Smooth muscle cell (in vitro differentiated cells): ENCODE results near the gene OR5L1. TPM values are rescaled to one million over a fixed set of nuclear protein-coding genes. Genes with fewer than 3 reads are reported as not detected.

Source experiments
- DNase-seq: peaks from one replicate; lab custom pipeline; 2025; ENCODE audit not compliant: unreplicated experiment; lab: John Stamatoyannopoulos, UW
- H2AFZ ChIP-seq: fragments of 200-600 bp; sonication (generic); 2 replicates; pipeline ENCODE4 v1.6.0; 2016; ENCODE audit warnings: antibody characterized with exemption, low read depth, mild to moderate bottlenecking
- H3F3A ChIP-seq: fragments of 200-600 bp; sonication (generic); 2 replicates; pipeline ENCODE4 v1.6.0; 2017; ENCODE audit warnings: antibody characterized with exemption, low read depth
- H3K27ac ChIP-seq: fragments of 200-600 bp; sonication (generic); 2 replicates; pipeline ENCODE4 v1.5.1; 2016; ENCODE audit warnings: low read depth, mild to moderate bottlenecking
- H3K27me3 ChIP-seq: fragments of 200-600 bp; sonication (generic); 2 replicates; pipeline ENCODE4 v1.6.1; 2016; ENCODE audit warnings: low read depth, mild to moderate bottlenecking
- H3K36me3 ChIP-seq: fragments of 200-600 bp; sonication (generic); 2 replicates; pipeline ENCODE4 v1.5.1; 2016; ENCODE audit warnings: low read depth
- H3K4me1 ChIP-seq: fragments of 200-600 bp; sonication (generic); 2 replicates; pipeline ENCODE4 v1.5.1; 2016; ENCODE audit warnings: low read depth
- H3K4me2 ChIP-seq: fragments of 200-600 bp; sonication (generic); 2 replicates; pipeline ENCODE4 v1.6.0; 2016; ENCODE audit warnings: mild to moderate bottlenecking
- H3K4me3 ChIP-seq: fragments of 200-600 bp; sonication (generic); 2 replicates; pipeline ENCODE4 v1.5.1; 2016; ENCODE audit warnings: mild to moderate bottlenecking
- H3K79me2 ChIP-seq: fragments of 200-600 bp; sonication (generic); 2 replicates; pipeline ENCODE4 v1.6.0; 2016; ENCODE audit warnings: low read depth, mild to moderate bottlenecking
- H3K9ac ChIP-seq: fragments of 200-600 bp; sonication (generic); 2 replicates; pipeline ENCODE4 v1.6.0; 2016; ENCODE audit warnings: low read depth
- H3K9me3 ChIP-seq: fragments of 200-600 bp; sonication (generic); replicated peaks from 2 replicates; pipeline ENCODE4 v1.5.1; 2016; ENCODE audit warnings: low read depth
- H4K20me1 ChIP-seq: fragments of 200-600 bp; sonication (generic); 2 replicates; pipeline ENCODE4 v1.6.0; 2016; ENCODE audit warnings: low read depth
- WGBS: methylation state at CpG from one replicate; pipeline ENCODE4 v1.1.7; 2016; ENCODE audit warnings: low lambda C conversion rate; 5-methylcytosine and 5-hydroxymethylcytosine counted together
- polyA plus RNA-seq: library from polyadenylated mRNA; unstranded; fragments of >200 nt; fragmentation: Nextera tagmentation; extraction: Ambion mirVana; gene quantifications from 2 replicates; pipeline ENCODE4 v1.2.1, GENCODE V29; 2016
- total RNA-seq: library from RNA; depleted of rRNA; stranded (reverse); fragments of >200 nt; gene quantifications from 2 replicates; pipeline ENCODE4 v1.2.3, GENCODE V29; 2014
- TF ChIP-seq, protein P1 (sequence below): fragments of 200-600 bp; sonication (generic); IDR thresholded peaks from 2 replicates; pipeline ENCODE4 v1.5.1; 2017; ENCODE audit warnings: borderline replicate concordance, mild to moderate bottlenecking, antibody characterized with exemption; ENCODE audit not compliant: insufficient read depth, poor library complexity, severe bottlenecking

The OR5L1 gene
- total and polyA plus RNA-seq, 2 experiments from 2014 or later = not detected

DNA sequence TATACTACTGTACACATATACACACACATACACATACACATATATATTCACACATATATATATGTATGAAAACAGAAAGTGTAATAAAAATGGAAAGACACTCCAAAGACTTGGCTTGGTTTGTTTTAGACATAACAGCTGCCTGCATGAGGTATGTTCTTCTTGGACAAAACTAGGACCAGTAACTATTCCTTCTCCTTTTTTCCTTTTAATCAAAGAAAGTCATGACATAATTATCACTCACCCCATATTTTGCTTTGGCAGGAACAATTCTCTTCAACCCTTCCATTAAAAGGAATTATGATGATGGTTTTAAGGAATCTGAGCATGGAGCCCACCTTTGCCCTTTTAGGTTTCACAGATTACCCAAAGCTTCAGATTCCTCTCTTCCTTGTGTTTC is 15.9 kb upstream of the OR5L1 start, which contains the start of gene OR5D14:
Gene OR5D14 (plus strand): TSS at position 301 of the 400 bp plus-strand sequence. CDS start 0 bp downstream, at position 301.
- DNase-seq = no peak
- Histone ChIP-seq H3K4me2 (no peak within 1 kb of the TSS), H4K20me1 (no peaks in the 10 kb centered on the region), H3K27ac (no peak within 1 kb of the TSS), H3K79me2 (no peaks in the 10 kb centered on the region), H3K4me3 (no peak within 1 kb of the TSS), H3K27me3 (no peaks in the 10 kb centered on the region), H3K9ac (no peak within 1 kb of the TSS), H3F3A (no peaks in the 10 kb centered on the region), H3K4me1 (no peaks in the 10 kb centered on the region), H3K9me3 (no peaks in the 10 kb centered on the region), H3K36me3 (no peaks in the 10 kb centered on the region), H2AFZ (no peak within 1 kb of the TSS)
- TF ChIP-seq, protein P1, sequence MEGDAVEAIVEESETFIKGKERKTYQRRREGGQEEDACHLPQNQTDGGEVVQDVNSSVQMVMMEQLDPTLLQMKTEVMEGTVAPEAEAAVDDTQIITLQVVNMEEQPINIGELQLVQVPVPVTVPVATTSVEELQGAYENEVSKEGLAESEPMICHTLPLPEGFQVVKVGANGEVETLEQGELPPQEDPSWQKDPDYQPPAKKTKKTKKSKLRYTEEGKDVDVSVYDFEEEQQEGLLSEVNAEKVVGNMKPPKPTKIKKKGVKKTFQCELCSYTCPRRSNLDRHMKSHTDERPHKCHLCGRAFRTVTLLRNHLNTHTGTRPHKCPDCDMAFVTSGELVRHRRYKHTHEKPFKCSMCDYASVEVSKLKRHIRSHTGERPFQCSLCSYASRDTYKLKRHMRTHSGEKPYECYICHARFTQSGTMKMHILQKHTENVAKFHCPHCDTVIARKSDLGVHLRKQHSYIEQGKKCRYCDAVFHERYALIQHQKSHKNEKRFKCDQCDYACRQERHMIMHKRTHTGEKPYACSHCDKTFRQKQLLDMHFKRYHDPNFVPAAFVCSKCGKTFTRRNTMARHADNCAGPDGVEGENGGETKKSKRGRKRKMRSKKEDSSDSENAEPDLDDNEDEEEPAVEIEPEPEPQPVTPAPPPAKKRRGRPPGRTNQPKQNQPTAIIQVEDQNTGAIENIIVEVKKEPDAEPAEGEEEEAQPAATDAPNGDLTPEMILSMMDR = no peak

DNA sequence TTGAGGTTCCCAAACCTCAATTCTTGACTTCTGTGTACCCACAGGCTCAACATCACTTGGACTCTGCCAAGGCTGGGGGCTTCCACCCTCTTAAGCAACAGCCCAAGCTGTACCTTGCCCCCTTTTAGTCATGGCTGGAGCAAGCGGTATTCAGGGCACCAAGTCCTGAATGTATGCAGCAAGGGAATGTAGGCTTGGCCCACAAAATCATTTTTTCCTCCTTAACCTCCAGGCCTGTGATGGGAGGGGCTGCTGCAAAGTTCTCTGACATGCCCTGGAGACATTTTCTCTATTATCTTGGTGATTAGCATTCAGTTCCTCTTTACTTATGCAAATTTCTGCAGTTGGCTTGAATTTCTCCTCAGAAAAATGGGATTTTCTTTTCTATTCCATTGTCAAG is 4.9 kb upstream of the OR5L1 start:
- no peak overlapping the region for H3K27ac ChIP-seq
- WGBS = 67% methylated on average over 1 of the region's 1 CpG
- no peaks in the 10 kb centered on the region for H4K20me1 ChIP-seq
- no peak overlapping the region for H3K9ac ChIP-seq
- DNase-seq = no peak
- no peak overlapping the region for H3K4me2 ChIP-seq
- H3K4me3 ChIP-seq = no peak overlapping the region
- H3K36me3 ChIP-seq = no peaks in the 10 kb centered on the region
- TF ChIP-seq, protein P1 = no peak
- H3K27me3 ChIP-seq = no peaks in the 10 kb centered on the region
- H3K9me3 ChIP-seq = peaks cover 4% of the 10 kb centered on the region
- H3F3A ChIP-seq = no peaks in the 10 kb centered on the region
- H3K4me1 ChIP-seq = no peaks in the 10 kb centered on the region
- no peak overlapping the region for H2AFZ ChIP-seq
- no peaks in the 10 kb centered on the region for H3K79me2 ChIP-seq

DNA sequence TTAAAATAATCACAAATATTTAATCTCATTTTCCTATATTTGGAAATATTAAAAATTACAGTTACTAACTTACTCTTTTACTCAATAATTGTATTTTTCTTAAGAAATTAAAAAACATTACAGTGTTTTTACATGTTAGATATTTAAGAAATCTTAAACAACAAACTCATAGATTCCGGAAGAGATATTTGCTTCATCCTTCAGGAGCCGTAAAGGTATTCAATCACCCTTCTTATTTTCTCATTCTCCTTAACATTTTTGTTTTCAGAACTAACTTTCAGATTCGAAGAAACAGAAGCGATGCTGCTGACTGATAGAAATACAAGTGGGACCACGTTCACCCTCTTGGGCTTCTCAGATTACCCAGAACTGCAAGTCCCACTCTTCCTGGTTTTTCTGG is 8.2 kb downstream of the OR5L1 start, which contains the start of gene OR5D18:
Gene OR5D18 (plus strand): TSS at position 301 of the 400 bp plus-strand sequence. CDS start 0 bp downstream, at position 301.
- no peak within 1 kb of the TSS for H3K4me3 ChIP-seq

GRCh38 chr11:55826919-55827318 is 15.8 kb downstream of the OR5L1 start, which contains the start of gene OR5L2:
Gene OR5L2 (plus strand): TSS chr11:55827219. CDS start chr11:55827219, 0 bp downstream.
- Histone ChIP-seq H4K20me1 (no peaks in the 10 kb centered on the region), H3K79me2 (no peaks in the 10 kb centered on the region)
- TF ChIP-seq, protein P1 = no peak

More for the DNA sequence above, 8.2 kb downstream of the OR5L1 start, which contains the start of gene OR5D18:
- WGBS = 71% methylated on average over 5 of the region's 5 CpGs
- Histone ChIP-seq H3K79me2 (no peaks in the 10 kb centered on the region), H3F3A (no peaks in the 10 kb centered on the region), H3K9ac (no peak within 1 kb of the TSS), H3K9me3 (peaks cover 15% of the 10 kb centered on the region), H4K20me1 (no peaks in the 10 kb centered on the region), H3K27ac (no peak within 1 kb of the TSS), H3K27me3 (no peaks in the 10 kb centered on the region), H3K4me2 (no peak within 1 kb of the TSS), H3K36me3 (no peaks in the 10 kb centered on the region), H2AFZ (no peak within 1 kb of the TSS), H3K4me1 (no peaks in the 10 kb centered on the region)
- DNase-seq = no peak
- TF ChIP-seq, protein P1 = no peak

More at GRCh38 chr11:55826919-55827318, 15.8 kb downstream of the OR5L1 start, which contains the start of gene OR5L2:
- H3K4me2 ChIP-seq = no peak within 1 kb of the TSS
- H2AFZ ChIP-seq = no peak within 1 kb of the TSS
- H3K4me3 ChIP-seq = no peak within 1 kb of the TSS
- no peaks in the 10 kb centered on the region for H3K4me1 ChIP-seq
- no peak within 1 kb of the TSS for H3K27ac ChIP-seq
- H3K27me3 ChIP-seq = no peaks in the 10 kb centered on the region
- peaks cover 14% of the 10 kb centered on the region for H3K9me3 ChIP-seq
- no peaks in the 10 kb centered on the region for H3K36me3 ChIP-seq
- no peak within 1 kb of the TSS for H3K9ac ChIP-seq
- no peak for DNase-seq
- H3F3A ChIP-seq = no peaks in the 10 kb centered on the region
